ENCODE measurements around the gene JKAMP. TPM values are rescaled to one million over a fixed set of nuclear protein-coding genes. Genes with fewer than 3 reads are reported as not detected.

The JKAMP gene
- total RNA-seq, 4 donors from 2014 or later: 35.7 to 76.6 (median 58.8) TPM

DNA sequence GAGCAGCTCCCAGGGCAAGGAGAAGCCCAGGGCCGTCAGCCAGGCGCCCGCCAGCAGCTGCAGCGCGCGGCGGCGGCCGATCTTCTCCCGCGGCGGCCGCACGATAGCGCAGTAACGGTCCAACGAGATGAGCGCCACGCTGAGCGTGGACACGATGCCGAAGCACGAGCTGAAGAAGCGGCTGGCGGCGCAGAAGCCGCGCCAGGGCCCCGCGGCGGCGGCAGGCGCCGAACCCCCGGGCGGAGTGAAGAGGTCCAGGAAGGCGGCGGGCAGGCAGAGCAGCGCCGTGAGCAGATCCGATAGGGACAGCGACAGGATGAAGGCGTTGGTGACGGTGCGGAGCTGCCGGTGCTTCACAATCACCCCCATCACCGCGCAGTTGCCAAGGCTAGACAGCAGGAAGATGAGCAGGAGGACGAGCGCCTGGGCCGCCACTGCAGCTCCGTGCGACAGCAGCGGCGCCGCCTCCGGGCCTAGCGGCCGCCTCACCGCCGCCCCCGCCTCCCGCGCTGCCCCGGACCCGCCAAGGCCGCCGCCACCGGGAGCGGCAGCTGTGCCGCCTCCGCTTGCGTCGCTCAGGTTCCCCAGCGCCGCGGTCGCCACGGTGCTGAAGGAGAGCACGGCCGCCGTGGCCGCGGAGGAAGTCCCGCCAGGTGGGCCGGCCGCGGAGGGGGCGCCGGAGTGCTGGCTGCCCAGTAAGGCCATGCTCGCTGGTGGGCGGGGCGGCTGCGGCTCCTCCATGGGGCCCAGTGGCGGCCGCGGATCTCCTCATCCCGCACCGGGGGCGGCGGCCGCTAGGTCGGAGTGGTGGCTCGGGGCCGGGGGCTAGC is 19.6 kb upstream of the JKAMP start:
- peak; percentile 86 for ATAC-seq (ENCODE audit: low FRiP score)
- TF ChIP-seq, protein P1, sequence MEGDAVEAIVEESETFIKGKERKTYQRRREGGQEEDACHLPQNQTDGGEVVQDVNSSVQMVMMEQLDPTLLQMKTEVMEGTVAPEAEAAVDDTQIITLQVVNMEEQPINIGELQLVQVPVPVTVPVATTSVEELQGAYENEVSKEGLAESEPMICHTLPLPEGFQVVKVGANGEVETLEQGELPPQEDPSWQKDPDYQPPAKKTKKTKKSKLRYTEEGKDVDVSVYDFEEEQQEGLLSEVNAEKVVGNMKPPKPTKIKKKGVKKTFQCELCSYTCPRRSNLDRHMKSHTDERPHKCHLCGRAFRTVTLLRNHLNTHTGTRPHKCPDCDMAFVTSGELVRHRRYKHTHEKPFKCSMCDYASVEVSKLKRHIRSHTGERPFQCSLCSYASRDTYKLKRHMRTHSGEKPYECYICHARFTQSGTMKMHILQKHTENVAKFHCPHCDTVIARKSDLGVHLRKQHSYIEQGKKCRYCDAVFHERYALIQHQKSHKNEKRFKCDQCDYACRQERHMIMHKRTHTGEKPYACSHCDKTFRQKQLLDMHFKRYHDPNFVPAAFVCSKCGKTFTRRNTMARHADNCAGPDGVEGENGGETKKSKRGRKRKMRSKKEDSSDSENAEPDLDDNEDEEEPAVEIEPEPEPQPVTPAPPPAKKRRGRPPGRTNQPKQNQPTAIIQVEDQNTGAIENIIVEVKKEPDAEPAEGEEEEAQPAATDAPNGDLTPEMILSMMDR (IDR thresholded peaks at IDR 0.05): no peak
- peak; percentile 37 for DNase-seq (ENCODE audit: low spot score)

DNA sequence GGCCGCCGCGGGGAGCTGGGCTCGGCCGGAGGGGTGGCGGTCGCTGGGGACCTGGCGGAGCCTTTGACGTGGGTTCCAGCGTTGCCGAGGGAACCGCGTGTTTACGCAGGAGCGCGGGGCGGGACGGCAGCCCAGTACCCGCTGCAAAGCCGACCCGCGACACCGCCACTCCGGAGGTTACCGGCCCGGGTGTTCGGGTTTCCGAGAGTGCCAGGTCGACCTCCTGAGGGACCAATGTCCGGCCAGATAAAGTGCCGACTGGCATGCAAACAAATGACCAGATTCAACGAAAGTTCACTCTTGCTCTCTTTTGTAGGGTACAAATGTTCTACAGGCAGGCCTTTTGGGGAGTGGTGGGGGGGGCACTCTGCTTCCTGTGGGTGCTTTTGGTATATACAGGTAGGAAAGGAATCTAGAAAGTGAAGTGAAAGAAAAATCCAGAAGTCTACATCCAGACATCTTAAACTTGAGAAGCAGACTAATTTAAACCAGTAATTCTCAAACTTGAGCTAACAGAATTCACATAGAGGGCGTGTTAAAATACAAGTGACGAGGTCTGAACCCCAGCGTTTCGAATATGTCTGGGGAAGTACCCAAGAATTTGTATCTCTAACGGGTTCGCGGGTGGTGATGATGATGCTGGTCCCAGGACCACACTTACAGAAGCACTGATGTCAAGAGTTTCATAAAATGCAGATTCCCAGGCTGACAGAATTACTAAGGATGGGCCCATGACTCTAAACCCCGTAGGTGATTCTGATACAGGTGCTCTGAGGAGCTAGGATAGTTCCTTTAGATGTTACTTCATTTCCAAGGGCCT is 18.8 kb upstream of the JKAMP start, which contains the start of gene GPR135:
TSS of gene GPR135 (minus strand) at position 65 of the 820 bp plus-strand sequence. CDS start 154 bp downstream, outside the sequence.
- TF ChIP-seq, protein P1 (IDR thresholded peaks at IDR 0.05): no peak
- no peak for DNase-seq (ENCODE audit: low spot score)
- peak; percentile 38 for ATAC-seq (ENCODE audit: low FRiP score)

GRCh38 chr14:59474172-59474571 is 10.1 kb upstream of the JKAMP start:
- no peak for DNase-seq (ENCODE audit: low spot score)
- TF ChIP-seq, protein P1 (IDR thresholded peaks at IDR 0.05): no peak
- ATAC-seq (ENCODE audit: low FRiP score): no peak

- TF ChIP-seq, protein P1 (IDR thresholded peaks at IDR 0.05): no peak
- ATAC-seq (ENCODE audit: low FRiP score): no peak
- DNase-seq (ENCODE audit: low spot score): no peak
Observed at GRCh38 chr14:59475709-59476108, 8.6 kb upstream of the JKAMP start.

GRCh38 chr14:59478540-59478939 is 5.8 kb upstream of the JKAMP start:
- ATAC-seq (ENCODE audit: low FRiP score) (no peak), DNase-seq (ENCODE audit: low spot score) (no peak)
- TF ChIP-seq, protein P1 (IDR thresholded peaks at IDR 0.05): no peak

- ATAC-seq (ENCODE audit: low FRiP score): no peak
- TF ChIP-seq, protein P1 (IDR thresholded peaks at IDR 0.05): no peak
- DNase-seq (ENCODE audit: low spot score): no peak
Observed at GRCh38 chr14:59480166-59480565, 4.2 kb upstream of the JKAMP start.

Measured in omental fat pad (tissue), 4 donors.